MCF 10A (cell line): Measurements from ENCODE around the gene PARP8. TPM values are rescaled to one million over a fixed set of nuclear protein-coding genes. Genes with fewer than 3 reads are reported as not detected.
A peak's percentile ranks its signal among the peaks of the same experiment; 100 is the strongest.

ENCODE experiments used
- BruUV-seq: library from RNA; stranded (reverse); fragments of 400-500 nt; replicated peaks from 2 replicates; lab custom pipeline; 2021; lab: Mats Ljungman, UMichigan
- CTCF ChIA-PET: fragments of 300-600 bp; sonication (Branson Sonifier 250); formaldehyde crosslinking; extraction: SDS; loops from one replicate; lab custom pipeline; 2021; ENCODE audit warnings: antibody characterized with exemption, inconsistent platforms; lab: Yijun Ruan, JAX
- POLR2A ChIA-PET: fragments of 300-600, 350-650 bp; sonication (Branson Sonifier 250); formaldehyde crosslinking; extraction: SDS; loops from one replicate; lab custom pipeline; 2020; ENCODE audit warnings: antibody characterized with exemption, inconsistent platforms; lab: Yijun Ruan, JAX
- DNase-seq: peaks from one replicate; pipeline ENCODE4 v3.0.0-alpha.2; 2018; ENCODE audit not compliant: unreplicated experiment
- H3K27ac Mint-ChIP-seq: one replicate; pipeline ENCODE4 v1.8.0; 2022; ENCODE audit warnings: mild to moderate bottlenecking, low read depth, mixed read lengths; ENCODE audit not compliant: unreplicated experiment
- H3K27me3 Mint-ChIP-seq: one replicate; pipeline ENCODE4 v1.8.0; 2022; ENCODE audit warnings: mixed read lengths; ENCODE audit not compliant: insufficient read depth, unreplicated experiment
- H3K36me3 Mint-ChIP-seq: one replicate; pipeline ENCODE4 v1.8.0; 2022; ENCODE audit warnings: mild to moderate bottlenecking, moderate library complexity, mixed read lengths; ENCODE audit not compliant: insufficient read depth, unreplicated experiment
- H3K4me1 Mint-ChIP-seq: one replicate; pipeline ENCODE4 v1.8.0; 2022; ENCODE audit warnings: mixed read lengths; ENCODE audit not compliant: insufficient read depth, unreplicated experiment
- H3K4me3 Mint-ChIP-seq: one replicate; pipeline ENCODE4 v1.8.0; 2022; ENCODE audit warnings: mild to moderate bottlenecking, moderate library complexity, mixed read lengths; ENCODE audit not compliant: unreplicated experiment
- H3K9me3 Mint-ChIP-seq: one replicate; pipeline ENCODE4 v1.8.0; 2022; ENCODE audit warnings: mixed read lengths; ENCODE audit not compliant: unreplicated experiment
- CTCF ChIP-seq: fragments of 200-600 bp; IDR thresholded peaks from one replicate; pipeline ENCODE4 v1.8.0; 2022; ENCODE audit warnings: antibody characterized with exemption, mild to moderate bottlenecking; ENCODE audit not compliant: unreplicated experiment
- intact Hi-C: fragments of 100-400 bp; cut with micrococcal nuclease; formaldehyde crosslinking; loops from 2 replicates; pipeline ENCODE4 v1.14.1; 2022
- total RNA-seq: library from RNA; stranded (reverse); gene quantifications from 2 replicates; pipeline ENCODE4 v1.2.3, GENCODE V29; 2022

The PARP8 gene
- total RNA-seq, 1 experiment from 2014 or later, result 31.2 TPM

GRCh38 chr5:50887889-50888633 is 221.6 kb downstream of the PARP8 start:
- Mint-ChIP-seq H3K4me1 (no peaks in the 10 kb centered on the region), H3K9me3 (no peaks in the 10 kb centered on the region), H3K36me3 (no peaks in the 10 kb centered on the region), H3K27me3 (no peaks in the 10 kb centered on the region), H3K4me3 (no peak overlapping the region), H3K27ac (no peak overlapping the region)
- intact Hi-C loops, result no loop called here
- no peak for TF ChIP-seq CTCF
- ChIA-PET CTCF (no interaction called here), POLR2A (no interaction called here)
- no peak for DNase-seq
- BruUV-seq, result no TSS peak

- ChIA-PET CTCF (no interaction called here), POLR2A (no interaction called here)
- intact Hi-C loops, result no loop called here
- Mint-ChIP-seq H3K36me3 (no peaks in the 10 kb centered on the region), H3K27ac (no peak overlapping the region), H3K4me3 (no peak overlapping the region), H3K9me3 (no peaks in the 10 kb centered on the region), H3K4me1 (no peaks in the 10 kb centered on the region), H3K27me3 (no peaks in the 10 kb centered on the region)
- no peak for TF ChIP-seq CTCF
- no peak for DNase-seq
- BruUV-seq, result no TSS peak
These were observed 222.3 kb downstream of the PARP8 start for GRCh38 chr5:50888751-50889150.

- intact Hi-C loops, result no loop called here
- TF ChIP-seq CTCF, result no peak
- Mint-ChIP-seq H3K27ac (no peak overlapping the region), H3K4me1 (no peaks in the 10 kb centered on the region), H3K27me3 (no peaks in the 10 kb centered on the region), H3K36me3 (no peaks in the 10 kb centered on the region), H3K9me3 (no peaks in the 10 kb centered on the region), H3K4me3 (no peak overlapping the region)
- ChIA-PET POLR2A (no interaction called here), CTCF (interaction anchor here (0.6 kb wide), 1 partner anchor 1118 kb away, joined by 3 read pairs; no protein-coding TSS in a partner anchor)
- DNase-seq, result peak; percentile 27
- BruUV-seq, result no TSS peak
These were observed 223.4 kb downstream of the PARP8 start for GRCh38 chr5:50889790-50890189.

Other genes starting within 250 kb of the PARP8 start
- gene EMB, start 225.3 kb upstream of the PARP8 start, total RNA-seq, result 27.7 and 31.2 TPM in 2 replicates